Peyer's patch (tissue), 4 donors: ENCODE results near the gene MCF2L2. TPM values are rescaled to one million over a fixed set of nuclear protein-coding genes. Genes with fewer than 3 reads are reported as not detected.
"Not testable (repeated sequence)": the region's sequence is repeated elsewhere in the genome, so short reads cannot be mapped to it uniquely, and the experiment has no call there.

ENCODE experiments used
- DNase-seq, 3 donors: peaks; one replicate each; pipeline ENCODE4 v3.0.0-alpha.2; 2017 to 2019
- H3K27ac ChIP-seq, 4 donors: fragments of 200-600 bp; sonication (generic); one replicate each; pipeline ENCODE4 v1.5.1; 2016 to 2019
- H3K27me3 ChIP-seq, 2 donors: fragments of 200-600 bp; sonication (generic); one replicate each; pipeline ENCODE4 v1.5.1; 2019
- H3K36me3 ChIP-seq, 3 donors: fragments of 200-600 bp; sonication (generic); one replicate each; pipeline ENCODE4 v1.5.1; 2016 to 2019
- H3K4me1 ChIP-seq, 4 donors: fragments of 200-600 bp; sonication (generic); one replicate each; pipeline ENCODE4 v1.5.1; 2016 to 2019
- H3K4me3 ChIP-seq, 4 donors: fragments of 200-600 bp; sonication (generic); 1 replicate in 3 of 4; 2 replicates in 1 of 4; pipeline ENCODE4 v1.5.1; 2016 to 2019; ENCODE audit warnings: mild to moderate bottlenecking in 1 of 4
- H3K9me3 ChIP-seq, 4 donors: fragments of 200-600 bp; sonication (generic); one replicate each; pipeline ENCODE4 v1.5.1; 2016 to 2019; ENCODE audit warnings: mild to moderate bottlenecking in 1 of 4
- CTCF ChIP-seq, 6 experiments: fragments of 450-650 bp in 4 of 6; fragments of 200-600 bp in 2 of 6; sonication (generic) in 1 of 6; IDR thresholded peaks; one replicate each; pipeline ENCODE4 v1.5.1; 2017 to 2019; ENCODE audit warnings: antibody characterized with exemption in 6 of 6, mild to moderate bottlenecking in 3 of 6, moderate library complexity in 1 of 6
- POLR2A ChIP-seq, 2 donors: fragments of 450-650 bp; IDR thresholded peaks; one replicate each; pipeline ENCODE4 v1.5.1; 2017; ENCODE audit warnings: antibody characterized with exemption in 2 of 2, mild to moderate bottlenecking in 2 of 2, moderate library complexity in 2 of 2
- total RNA-seq, 4 donors: library from RNA; depleted of rRNA; stranded (reverse); fragments of >200 nt; gene quantifications; one replicate each; pipeline ENCODE4 v1.1.0, GENCODE V29; 2016

Gene MCF2L2
- total RNA-seq, 4 donors from 2014 or later = 0.67 to 12.4 (median 1.1) TPM

GRCh38 chr3:183447206-183448001, 19.0 kb upstream of the MCF2L2 start:
- H3K36me3 ChIP-seq = peaks cover 0 to 3% (median 0%) of the 10 kb centered on the region in 3 donors
- peaks cover 0 to 5% (median 0%) of the 10 kb centered on the region in 4 donors for H3K9me3 ChIP-seq
- peak overlapping the region; percentile 72 to 80 (median 76) for H3K4me3 ChIP-seq
- H3K27ac ChIP-seq = peak overlapping the region; percentile 48 to 77 (median 62)
- H3K4me1 ChIP-seq = peaks cover 0 to 17% (median 3%) of the 10 kb centered on the region in 4 donors
- peak; percentile 83 to 93 (median 83) for DNase-seq
- TF ChIP-seq CTCF (IDR thresholded peaks at IDR 0.05) = no peak
- peak; percentile 51 to 55 for TF ChIP-seq POLR2A (IDR thresholded peaks at IDR 0.05)
- H3K27me3 ChIP-seq = no peaks in the 10 kb centered on the region

GRCh38 chr3:183446838-183447205, 18.4 kb upstream of the MCF2L2 start:
- H3K9me3 ChIP-seq = peaks cover 0 to 5% (median 0%) of the 10 kb centered on the region in 4 donors
- TF ChIP-seq POLR2A (IDR thresholded peaks at IDR 0.05) (no peak), CTCF (IDR thresholded peaks at IDR 0.05) (no peak)
- H3K27me3 ChIP-seq = no peaks in the 10 kb centered on the region
- peak overlapping the region in 2 of 4 donors; percentile 51 to 77 for H3K27ac ChIP-seq
- no peaks in the 10 kb centered on the region for H3K36me3 ChIP-seq
- peaks cover 0 to 17% (median 3%) of the 10 kb centered on the region in 4 donors for H3K4me1 ChIP-seq
- no peak for DNase-seq
- H3K4me3 ChIP-seq = peak overlapping the region; percentile 72 to 80 (median 76)

- no peak for TF ChIP-seq CTCF (IDR thresholded peaks at IDR 0.05)
- TF ChIP-seq POLR2A (IDR thresholded peaks at IDR 0.05) = no peak
- H3K27me3 ChIP-seq = no peaks in the 10 kb centered on the region
- DNase-seq = no peak
- peaks cover 0 to 5% (median 0%) of the 10 kb centered on the region in 4 donors for H3K9me3 ChIP-seq
- no peaks in the 10 kb centered on the region for H3K36me3 ChIP-seq
- peaks cover 0 to 15% (median 3%) of the 10 kb centered on the region in 4 donors for H3K4me1 ChIP-seq
- no peak overlapping the region for H3K4me3 ChIP-seq
- no peak overlapping the region for H3K27ac ChIP-seq
Observed at GRCh38 chr3:183444748-183445147, 16.3 kb upstream of the MCF2L2 start.

GRCh38 chr3:183443395-183444385, 15.3 kb upstream of the MCF2L2 start:
- Histone ChIP-seq H3K4me3 (no peak overlapping the region), H3K36me3 (no peaks in the 10 kb centered on the region), H3K9me3 (peaks cover 0 to 5% (median 0%) of the 10 kb centered on the region in 4 donors), H3K27ac (no peak overlapping the region), H3K27me3 (no peaks in the 10 kb centered on the region), H3K4me1 (peaks cover 0 to 6% (median 3%) of the 10 kb centered on the region in 4 donors)
- TF ChIP-seq CTCF (IDR thresholded peaks at IDR 0.05) (no peak), POLR2A (IDR thresholded peaks at IDR 0.05) (no peak)
- DNase-seq = no peak

GRCh38 chr3:183442994-183443393, 14.6 kb upstream of the MCF2L2 start:
- Histone ChIP-seq H3K4me1 (peaks cover 0 to 1% (median 0%) of the 10 kb centered on the region in 4 donors), H3K4me3 (no peak overlapping the region), H3K27me3 (no peaks in the 10 kb centered on the region), H3K36me3 (no peaks in the 10 kb centered on the region), H3K27ac (no peak overlapping the region), H3K9me3 (peaks cover 0 to 5% (median 0%) of the 10 kb centered on the region in 4 donors)
- no peak for TF ChIP-seq POLR2A (IDR thresholded peaks at IDR 0.05)
- TF ChIP-seq CTCF (IDR thresholded peaks at IDR 0.05) = no peak
- no peak for DNase-seq

GRCh38 chr3:183440521-183440920, 12.1 kb upstream of the MCF2L2 start:
- H3K4me1 ChIP-seq, H3K27me3 ChIP-seq, H3K9me3 ChIP-seq, H3K4me3 ChIP-seq, H3K36me3 ChIP-seq, DNase-seq, H3K27ac ChIP-seq: not testable (repeated sequence)
